Endothelial cell (in vitro differentiated cells): ENCODE measurements around the gene ST14. TPM values are rescaled to one million over a fixed set of nuclear protein-coding genes. Genes with fewer than 3 reads are reported as not detected.

Experiments used
- DNase-seq: peaks from one replicate; pipeline ENCODE4 v3.0.0; 2021; ENCODE audit warnings: low spot score
- H3K27ac Mint-ChIP-seq: one replicate; pipeline ENCODE4 v1.8.0; 2021; ENCODE audit warnings: mixed read lengths, inconsistent platforms; ENCODE audit not compliant: unreplicated experiment
- H3K27me3 Mint-ChIP-seq: one replicate; pipeline ENCODE4 v1.8.0; 2021; ENCODE audit warnings: mild to moderate bottlenecking, moderate library complexity, mixed read lengths, inconsistent platforms; ENCODE audit not compliant: unreplicated experiment
- H3K36me3 Mint-ChIP-seq: one replicate; pipeline ENCODE4 v1.8.0; 2021; ENCODE audit warnings: mild to moderate bottlenecking, low read depth, mixed read lengths, inconsistent platforms; ENCODE audit not compliant: unreplicated experiment
- H3K4me1 Mint-ChIP-seq: one replicate; pipeline ENCODE4 v1.8.0; 2021; ENCODE audit warnings: mild to moderate bottlenecking, mixed read lengths, inconsistent platforms; ENCODE audit not compliant: unreplicated experiment
- H3K4me3 Mint-ChIP-seq: one replicate; pipeline ENCODE4 v1.8.0; 2021; ENCODE audit warnings: mild to moderate bottlenecking, mixed read lengths, inconsistent platforms; ENCODE audit not compliant: unreplicated experiment
- H3K9me3 Mint-ChIP-seq: one replicate; pipeline ENCODE4 v1.8.0; 2021; ENCODE audit warnings: mixed read lengths, inconsistent platforms; ENCODE audit not compliant: unreplicated experiment
- CTCF ChIP-seq: fragments of 200-600 bp; sonication (generic); IDR thresholded peaks from one replicate; pipeline ENCODE4 v1.5.0; 2021; ENCODE audit warnings: antibody characterized with exemption; ENCODE audit not compliant: unreplicated experiment
- total RNA-seq: library from RNA; stranded (reverse); fragmentation: NEBNext Ultra II Directional; extraction: Animal tissue kit (Norgen Biotek cat#: 25700); gene quantifications from one replicate; pipeline ENCODE4 v1.2.1, GENCODE V29; 2021; ENCODE audit not compliant: unreplicated experiment

Gene ST14
- total RNA-seq, 1 donor from 2014 or later: 8.7 TPM

- peak overlapping the region; percentile 38 for H3K4me3 Mint-ChIP-seq
- peak; percentile 61 for DNase-seq
- peak; percentile 80 for TF ChIP-seq CTCF
- peaks cover 73% of the 10 kb centered on the region for H3K36me3 Mint-ChIP-seq
- peaks cover 9% of the 10 kb centered on the region for H3K27me3 Mint-ChIP-seq
- peaks cover 7% of the 10 kb centered on the region for H3K4me1 Mint-ChIP-seq
- no peak overlapping the region for H3K27ac Mint-ChIP-seq
- H3K9me3 Mint-ChIP-seq: no peaks in the 10 kb centered on the region
Observed at GRCh38 chr11:130131961-130132850, 27.4 kb upstream of the ST14 start.

GRCh38 chr11:130133716-130134115 lies 25.9 kb upstream of the ST14 start:
- no peak for TF ChIP-seq CTCF
- peaks cover 11% of the 10 kb centered on the region for H3K27me3 Mint-ChIP-seq
- no peaks in the 10 kb centered on the region for H3K9me3 Mint-ChIP-seq
- H3K36me3 Mint-ChIP-seq: peaks cover 77% of the 10 kb centered on the region
- no peaks in the 10 kb centered on the region for H3K4me1 Mint-ChIP-seq
- DNase-seq: no peak
- peak overlapping the region; percentile 17 for H3K4me3 Mint-ChIP-seq
- no peak overlapping the region for H3K27ac Mint-ChIP-seq

GRCh38 chr11:130136107-130136506 lies 23.5 kb upstream of the ST14 start:
- Mint-ChIP-seq H3K4me1 (peaks cover 3% of the 10 kb centered on the region), H3K27ac (no peak overlapping the region), H3K4me3 (no peak overlapping the region), H3K27me3 (peaks cover 11% of the 10 kb centered on the region), H3K36me3 (peaks cover 73% of the 10 kb centered on the region), H3K9me3 (no peaks in the 10 kb centered on the region)
- no peak for DNase-seq
- no peak for TF ChIP-seq CTCF

- peaks cover 6% of the 10 kb centered on the region for H3K4me1 Mint-ChIP-seq
Observed at GRCh38 chr11:130137999-130138398, 21.6 kb upstream of the ST14 start.

More at GRCh38 chr11:130137999-130138398, 21.6 kb upstream of the ST14 start:
- Mint-ChIP-seq H3K9me3 (no peaks in the 10 kb centered on the region), H3K4me3 (peak overlapping the region; percentile 60), H3K27ac (no peak overlapping the region), H3K27me3 (peaks cover 11% of the 10 kb centered on the region), H3K36me3 (peaks cover 64% of the 10 kb centered on the region)
- no peak for TF ChIP-seq CTCF
- DNase-seq: no peak
